ENCODE results near the gene RFX3.
A peak's percentile ranks its signal among the peaks of the same experiment; 100 is the strongest.

RFX3 gene

DNA sequence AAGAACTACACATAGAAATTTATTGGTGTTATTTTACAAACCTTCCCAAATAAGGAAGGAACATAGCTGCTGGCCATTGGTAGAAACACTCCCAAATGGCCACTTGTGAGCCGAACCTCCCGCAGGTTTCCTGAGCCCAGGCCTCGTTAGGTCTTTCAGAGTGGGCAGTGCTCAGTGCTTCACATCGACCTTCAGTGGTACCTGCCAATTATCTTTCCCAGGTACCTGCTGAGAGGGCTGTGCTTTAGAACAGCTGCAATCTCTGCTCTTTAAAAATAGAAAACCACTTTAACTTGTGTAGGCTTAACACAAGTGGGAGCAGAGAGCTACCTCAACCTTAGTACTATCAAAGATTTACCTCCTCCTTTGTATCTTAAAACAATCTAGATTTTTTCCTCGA, 334.1 kb downstream of the RFX3 start:
- peak; percentile 45 for DNase-seq

DNA sequence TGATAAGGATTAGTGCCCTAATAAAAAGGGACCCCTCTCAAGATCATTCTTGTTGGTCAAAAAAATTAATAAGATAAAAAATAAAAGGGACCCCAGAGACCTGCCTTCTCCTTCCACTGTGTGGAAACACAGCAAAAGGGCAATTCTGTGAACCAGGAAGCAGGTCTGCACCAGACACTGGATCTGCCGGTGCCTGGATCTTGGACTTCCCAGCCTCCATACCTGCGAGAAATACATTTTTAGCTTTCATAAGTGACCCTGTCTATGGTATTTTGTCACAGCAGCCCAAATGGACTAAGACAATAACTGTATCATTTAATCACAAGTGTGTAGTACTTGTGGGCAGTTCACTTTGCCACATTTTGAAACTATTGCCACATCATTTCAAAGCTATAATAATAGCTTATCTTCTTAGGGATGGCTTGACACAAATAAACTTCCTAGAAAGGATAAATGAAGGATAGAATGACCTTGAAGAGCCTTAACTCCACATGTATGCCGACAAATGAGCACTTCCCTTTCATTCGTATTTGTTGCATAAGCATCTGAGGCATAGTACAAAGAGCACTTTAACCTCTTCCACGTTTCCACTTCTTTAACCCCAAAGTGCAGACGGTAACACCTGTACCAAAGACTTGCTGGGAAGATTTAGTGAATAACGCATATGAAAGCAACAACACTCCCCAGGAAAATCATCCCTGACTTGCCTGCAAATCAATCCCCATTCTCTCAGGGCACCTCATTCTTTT, 336.5 kb downstream of the RFX3 start:
- no peak for DNase-seq

DNA sequence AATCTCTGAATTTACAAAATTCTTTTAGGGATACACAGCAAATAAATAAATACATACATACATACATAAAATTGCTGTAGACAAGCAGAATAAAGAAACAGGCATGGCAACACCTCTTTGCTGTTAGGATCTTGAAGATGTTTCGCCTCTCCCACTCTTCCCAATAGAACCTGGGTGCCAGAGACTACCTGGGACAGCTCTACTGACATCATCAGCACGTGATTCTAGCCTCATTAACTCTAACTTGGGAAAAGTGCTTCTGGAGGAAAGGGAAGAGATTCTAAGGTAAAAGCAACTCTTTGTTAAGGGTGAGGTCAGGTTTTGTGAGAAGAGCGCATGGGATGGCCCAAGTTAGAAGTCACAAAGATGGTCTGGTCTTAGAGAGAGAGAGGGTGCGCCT, 339.1 kb downstream of the RFX3 start:
- DNase-seq: no peak

DNA sequence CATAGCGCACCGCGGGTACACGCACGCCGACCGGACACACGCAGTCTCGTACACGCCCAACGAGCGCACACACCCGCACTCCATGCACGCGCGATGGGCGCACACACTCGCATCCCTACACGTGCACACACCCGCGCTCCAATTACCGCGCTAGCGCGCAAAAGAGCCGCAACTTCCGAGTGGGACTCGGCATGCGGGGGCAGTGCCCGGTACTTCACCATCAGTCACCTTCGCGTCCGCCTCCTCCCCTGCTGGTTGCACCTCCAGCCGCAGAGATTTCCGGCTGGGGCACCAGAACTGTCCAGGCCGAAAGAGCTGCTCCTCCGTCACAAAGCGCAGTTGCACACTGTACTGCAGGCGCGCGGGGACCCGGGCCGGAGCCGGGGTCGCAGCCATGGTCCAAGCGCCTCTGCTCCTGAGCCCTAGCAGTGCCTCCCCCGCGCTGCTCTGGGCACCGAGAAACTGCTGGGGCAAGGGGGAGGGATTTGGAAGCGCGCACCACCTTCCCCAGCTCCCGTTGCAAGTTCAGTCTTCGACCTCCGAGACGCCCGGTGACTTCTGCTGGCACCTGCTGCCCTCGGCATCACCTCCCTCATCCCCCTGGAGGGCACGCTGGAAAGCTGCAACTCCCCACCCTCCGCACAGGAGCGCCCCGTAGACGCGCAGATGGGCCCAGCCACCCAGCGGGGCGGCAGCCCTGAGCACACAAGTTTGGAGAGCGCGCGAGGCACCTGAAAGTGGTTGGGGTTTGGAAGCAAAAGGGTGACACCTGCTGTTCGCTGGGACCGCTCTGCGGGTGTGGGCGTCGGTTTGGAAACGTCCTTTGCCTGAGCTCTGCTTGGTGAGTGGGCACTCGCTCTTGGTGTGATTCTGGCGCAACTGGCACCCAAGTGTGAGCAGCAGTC, 344.5 kb downstream of the RFX3 start:
- DNase-seq: peak; percentile 73

DNA sequence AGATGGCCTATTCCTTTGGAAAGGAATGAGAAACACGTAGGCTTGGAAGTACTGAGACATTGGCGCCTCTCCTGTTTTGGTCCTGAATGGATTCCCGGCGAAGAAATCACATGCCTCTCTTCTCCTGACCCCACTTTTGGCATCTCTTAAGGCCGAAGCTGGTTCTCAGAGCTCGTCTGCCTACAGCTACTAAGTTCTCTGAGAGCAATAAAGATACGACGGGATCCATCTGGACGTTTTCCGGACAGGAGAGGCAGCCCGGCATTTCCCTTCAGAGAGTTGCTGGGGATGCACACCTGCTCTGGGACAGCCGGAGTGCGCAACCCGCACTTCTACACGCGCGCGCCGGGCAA, 345.1 kb downstream of the RFX3 start:
- no peak for DNase-seq

DNA sequence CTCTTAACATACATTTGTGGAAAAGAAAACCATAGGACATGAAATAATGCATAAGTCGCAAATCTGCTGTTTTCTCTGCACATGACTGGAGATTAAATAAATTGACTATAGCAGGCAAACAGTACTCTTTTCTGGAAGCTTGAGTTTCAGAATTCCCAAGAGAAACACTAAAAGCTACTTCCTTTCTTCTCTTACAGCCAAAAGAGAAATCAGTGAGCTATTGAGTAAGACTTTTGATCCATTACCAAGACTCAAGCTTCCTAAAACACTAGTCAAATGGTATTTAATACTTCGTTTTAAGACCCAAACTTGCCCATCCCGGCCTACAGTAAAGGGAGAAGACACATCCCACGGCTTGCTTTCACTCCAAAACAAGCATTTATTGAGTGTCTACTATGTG, 346.1 kb downstream of the RFX3 start:
- no peak for DNase-seq

DNA sequence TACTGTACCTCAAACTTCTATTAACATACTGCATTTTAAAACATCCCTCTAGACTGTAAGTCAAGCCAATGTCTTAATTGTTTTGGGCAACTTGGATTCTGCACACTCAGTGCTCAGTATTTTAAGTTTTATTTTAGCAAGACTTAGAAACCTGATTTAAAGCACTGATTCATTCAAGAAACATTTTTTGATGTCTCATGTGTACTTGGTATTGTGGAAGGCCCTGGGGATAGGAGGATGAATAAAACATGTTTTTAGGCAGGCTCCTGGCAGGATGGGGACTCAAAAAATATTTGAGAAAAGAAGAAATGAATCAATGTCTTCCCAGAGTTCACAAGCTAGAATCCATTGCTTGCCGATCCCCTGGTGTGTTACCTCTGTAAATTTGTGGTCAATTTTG, 347.9 kb downstream of the RFX3 start:
- DNase-seq: no peak

DNA sequence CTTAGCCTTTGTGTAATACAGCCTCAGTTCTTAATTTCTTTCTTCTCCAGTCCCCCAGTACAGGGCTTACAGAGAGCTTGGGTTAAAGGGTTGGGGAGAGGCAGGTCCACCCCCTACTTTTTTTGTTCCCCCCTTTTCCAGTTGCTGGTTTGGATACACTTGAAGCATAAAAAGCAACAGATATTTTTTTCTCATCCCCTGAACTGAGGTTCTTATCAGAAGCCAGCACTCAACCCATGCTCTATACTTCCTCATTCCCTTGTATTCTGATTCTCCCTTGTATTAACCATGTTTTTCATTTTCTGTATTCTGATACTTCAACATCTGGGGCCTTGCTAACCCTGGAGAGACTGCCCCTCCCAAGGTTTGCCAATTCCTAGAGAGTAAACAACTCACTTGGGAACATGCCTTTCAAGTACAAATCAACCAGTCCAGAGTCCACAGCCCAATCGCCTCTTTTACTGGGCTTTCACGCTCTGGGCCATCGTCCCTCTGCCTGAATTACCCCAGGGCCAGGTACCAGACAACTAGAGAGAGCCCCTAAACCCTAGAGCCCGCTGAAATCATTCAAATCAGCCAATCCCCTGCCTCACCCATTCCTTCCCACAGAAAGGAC, 348.5 kb downstream of the RFX3 start:
- DNase-seq: no peak

DNA sequence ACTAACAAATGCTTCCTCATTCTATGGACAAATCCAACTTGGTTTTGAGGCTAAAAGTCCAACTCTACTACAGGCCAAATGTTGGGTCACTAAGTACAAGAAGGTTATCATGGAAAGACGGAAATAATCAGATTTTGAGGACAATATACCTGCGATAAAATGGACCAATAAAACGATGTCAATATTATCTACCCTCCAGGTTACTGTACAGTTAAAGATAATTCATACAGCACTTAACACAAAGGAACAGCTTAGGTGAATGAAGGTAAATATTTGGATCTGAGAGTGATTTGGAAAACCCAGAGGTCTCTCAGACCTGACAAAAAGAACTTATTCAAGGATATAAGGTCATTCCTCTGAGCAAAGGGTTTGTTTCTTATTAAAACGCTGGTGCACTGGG, 352.4 kb downstream of the RFX3 start:
- no peak for DNase-seq

DNA sequence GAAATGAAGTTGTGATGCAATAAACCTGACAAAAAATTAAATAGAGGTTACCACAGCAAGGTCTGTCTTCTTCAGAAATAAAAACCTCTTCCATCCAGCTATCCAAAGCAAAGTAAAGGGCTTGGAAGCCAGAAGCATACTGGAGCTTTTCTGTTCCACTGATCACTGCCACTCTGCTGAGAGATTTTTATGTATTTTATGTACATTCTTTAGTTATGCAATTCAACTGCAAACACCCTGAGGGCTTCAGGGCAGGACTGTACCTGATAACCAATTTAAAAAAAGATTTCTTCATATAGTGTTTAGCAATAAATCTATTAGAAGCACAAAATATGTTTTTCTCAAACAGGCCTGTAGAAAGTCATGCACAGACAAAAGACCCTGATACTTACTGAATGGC, 355.0 kb downstream of the RFX3 start:
- no peak for DNase-seq

Data from NCI-H146 (cell line).